ENCODE results near the gene NDUFB2. TPM values are rescaled to one million over a fixed set of nuclear protein-coding genes. Genes with fewer than 3 reads are reported as not detected.

Gene NDUFB2
- total and polyA plus RNA-seq, 2 of the 13 experiments (the other 11 are each of a cell fraction or from before 2014, with no cell fraction given): 206 to 221 TPM

DNA sequence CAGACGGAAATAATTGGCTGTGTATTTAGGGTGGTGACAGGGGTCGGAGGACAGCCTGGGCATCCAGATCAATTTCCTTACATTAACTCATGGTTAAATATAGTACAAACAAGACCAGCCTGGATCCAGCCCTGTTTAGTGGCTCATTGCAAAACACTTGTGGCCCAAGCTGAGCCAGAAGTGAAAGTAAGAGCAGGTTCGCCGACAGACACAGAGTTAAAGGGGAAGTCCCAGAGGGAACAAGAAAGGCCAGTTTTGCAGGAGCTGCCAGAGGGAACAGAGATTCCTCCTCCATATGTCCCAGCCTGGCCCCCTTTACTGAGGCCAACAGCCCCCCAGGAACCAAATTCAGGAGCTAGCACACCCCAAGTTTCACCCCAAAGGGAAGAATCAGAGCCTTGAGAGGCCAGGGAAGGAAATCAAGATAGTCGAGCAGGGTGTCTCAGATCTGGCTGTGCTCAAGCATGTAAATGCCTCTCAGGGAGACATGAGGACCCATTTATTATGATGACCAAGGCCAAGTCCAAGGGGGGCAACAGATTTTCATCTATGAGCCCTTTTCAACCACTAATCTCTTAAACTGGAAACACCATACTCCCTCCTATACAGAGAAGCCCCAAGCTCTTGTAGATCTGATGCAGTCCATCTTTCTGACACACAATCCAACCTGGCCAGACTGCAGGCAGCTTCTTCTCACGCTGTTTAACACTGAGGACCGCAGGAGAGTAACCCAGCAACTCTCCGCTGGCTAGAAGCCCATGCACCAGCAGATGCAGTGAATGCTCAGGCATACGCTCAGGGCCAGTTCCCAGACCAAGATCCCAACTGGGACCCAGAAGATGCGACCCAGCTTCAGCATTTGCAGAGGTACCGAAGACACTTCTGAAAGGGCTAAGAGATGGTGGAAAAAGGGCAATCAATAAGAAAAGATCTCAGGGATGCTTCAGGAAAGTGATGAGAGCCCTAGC, 39.7 kb upstream of the NDUFB2 start (continued):
- no peak for TF ChIP-seq SMAD9 (CRISPR knock-in tag; IDR thresholded peaks at IDR 0.05)

GRCh38 chr7:140657891-140658290, 38.6 kb upstream of the NDUFB2 start:
- intact Hi-C loops (cut with micrococcal nuclease; ENCODE audit: unreplicated experiment): loop anchor here (10.0 kb wide), 1 partner anchor 357 kb away; the partner anchor contains the start of gene MRPS33
- no peak overlapping the region for H2AFZ ChIP-seq (ENCODE audit: low read length)
- no peak overlapping the region for H3K9ac ChIP-seq (ENCODE audit: insufficient read depth, low read depth, low read length)
- no peaks in the 10 kb centered on the region for H3K9me3 ChIP-seq (ENCODE audit: low read length)
- TF ChIP-seq, protein P1, sequence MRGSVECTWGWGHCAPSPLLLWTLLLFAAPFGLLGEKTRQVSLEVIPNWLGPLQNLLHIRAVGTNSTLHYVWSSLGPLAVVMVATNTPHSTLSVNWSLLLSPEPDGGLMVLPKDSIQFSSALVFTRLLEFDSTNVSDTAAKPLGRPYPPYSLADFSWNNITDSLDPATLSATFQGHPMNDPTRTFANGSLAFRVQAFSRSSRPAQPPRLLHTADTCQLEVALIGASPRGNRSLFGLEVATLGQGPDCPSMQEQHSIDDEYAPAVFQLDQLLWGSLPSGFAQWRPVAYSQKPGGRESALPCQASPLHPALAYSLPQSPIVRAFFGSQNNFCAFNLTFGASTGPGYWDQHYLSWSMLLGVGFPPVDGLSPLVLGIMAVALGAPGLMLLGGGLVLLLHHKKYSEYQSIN (CRISPR knock-in tag; IDR thresholded peaks at IDR 0.05; ENCODE audit: borderline replicate concordance): no peak
- no peak for TF ChIP-seq ARHGAP35 (CRISPR knock-in tag; IDR thresholded peaks at IDR 0.05; ENCODE audit: borderline replicate concordance)
- no peak for TF ChIP-seq XRCC5 (optimal IDR thresholded peaks at IDR 0.05; ENCODE audit: low read length)
- TF ChIP-seq GATA4 (IDR thresholded peaks at IDR 0.05; ENCODE audit: borderline replicate concordance, low read depth): no peak
- no peak for TF ChIP-seq MED1 (CRISPR knock-in tag; IDR thresholded peaks at IDR 0.05)
- ChIA-PET POLR2A (no interaction called here), CTCF (ENCODE audit: low intra/inter-chr PET ratio, low total read pairs) (no interaction called here)
- H3K4me1 ChIP-seq (ENCODE audit: insufficient read depth, low read length): peaks cover 26% of the 10 kb centered on the region
- H3K4me3 ChIP-seq (replicated peaks in 1 of 3; ENCODE audit: insufficient read depth in 1 of 3, low read depth in 2 of 3, low read length in 3 of 3): no peak overlapping the region
- no TSS peak for BruUV-seq (replicated peaks)
- in situ Hi-C loops (cut with HindIII; ENCODE audit: extremely low pct_ligation_motif_present, low pct_unique_long_range_greater_than_20kb): no loop called here
- H3K36me3 ChIP-seq (replicated peaks in 1 of 2; ENCODE audit: control insufficient read depth in 1 of 2, insufficient read depth in 2 of 2, low read length in 2 of 2): no peaks in the 10 kb centered on the region
- no peaks in the 10 kb centered on the region for H4K20me1 ChIP-seq (ENCODE audit: insufficient read depth, low read length)
- H3K79me2 ChIP-seq (ENCODE audit: insufficient read depth, low read length): no peaks in the 10 kb centered on the region
- H3K27ac ChIP-seq (ENCODE audit: extremely low read length, insufficient read depth, low read length): no peak overlapping the region
- H3K4me2 ChIP-seq (ENCODE audit: low read depth, low read length): no peak overlapping the region
- WGBS (ENCODE audit: low lambda C conversion rate): 66% methylated on average over 9 of the region's 9 CpGs
- peaks cover 0 to 12% of the 10 kb centered on the region in 2 experiments; a peak in 2 of 5 replicates for H3K27me3 ChIP-seq (ENCODE audit: control insufficient read depth in 1 of 2, insufficient read depth in 2 of 2, low read length in 2 of 2)
- DNase-seq (ENCODE audit: low spot score): no peak
- no peak for FAIRE-seq
- ATAC-seq: no peak
